ENCODE results near the gene KIAA1217. TPM values are rescaled to one million over a fixed set of nuclear protein-coding genes. Genes with fewer than 3 reads are reported as not detected.

KIAA1217 gene
- total RNA-seq, 1 experiment from 2014 or later = 7.8 TPM

GRCh38 chr10:24223341-24223740, 14.4 kb downstream of the KIAA1217 start:
- CTCF ChIA-PET = no interaction called here
- intact Hi-C loops (cut with micrococcal nuclease) = no loop called here

More at GRCh38 chr10:24223341-24223740, 14.4 kb downstream of the KIAA1217 start:
- DNase-seq (ENCODE audit: low read depth, low spot score) (no peak), ATAC-seq (no peak)
- Histone ChIP-seq H3K9me3 (ENCODE audit: control insufficient read depth in 1 of 2, insufficient read depth in 1 of 2, low read depth in 1 of 2, low read length in 2 of 2) (no peaks in the 10 kb centered on the region), H3K36me3 (ENCODE audit: control insufficient read depth in 1 of 2, insufficient read depth in 2 of 2, low read length in 2 of 2) (no peaks in the 10 kb centered on the region), H3K27me3 (ENCODE audit: insufficient read depth, low read length) (peaks cover 8% of the 10 kb centered on the region; the same call in 1 of the 2 replicates), H3K9ac (ENCODE audit: low read length) (no peak overlapping the region), H3K4me1 (ENCODE audit: control insufficient read depth in 1 of 2, insufficient read depth in 2 of 2, low read length in 2 of 2) (no peaks in the 10 kb centered on the region), H3K4me2 (ENCODE audit: low read length) (no peak overlapping the region), H3K9me2 (ENCODE audit: insufficient read depth) (no peaks in the 10 kb centered on the region), H3K27ac (ENCODE audit: low read depth, low read length) (no peak overlapping the region), H3K4me3 (replicated peaks in 1 of 2; ENCODE audit: low read depth in 1 of 2, low read length in 2 of 2) (no peak overlapping the region), H4K20me1 (ENCODE audit: insufficient read depth) (no peaks in the 10 kb centered on the region), H2AFZ (ENCODE audit: low read depth, low read length, poor library complexity, severe bottlenecking) (no peak overlapping the region), H3K79me2 (ENCODE audit: insufficient read depth, low read length) (no peaks in the 10 kb centered on the region)
- no peak for TF ChIP-seq ZFX (IDR thresholded peaks at IDR 0.05)
- TF ChIP-seq SP1 (IDR thresholded peaks at IDR 0.05; ENCODE audit: low read depth) = no peak
- no peak for TF ChIP-seq ZNF274 (IDR thresholded peaks at IDR 0.05; ENCODE audit: low read depth, low read length)
- TF ChIP-seq JUND (IDR thresholded peaks at IDR 0.05) = no peak
- TF ChIP-seq SIN3A (IDR thresholded peaks at IDR 0.05; ENCODE audit: low read depth) = no peak
- no peak for TF ChIP-seq FOSL1 (IDR thresholded peaks at IDR 0.05; ENCODE audit: low read depth)
- TF ChIP-seq POLR2A (IDR thresholded peaks at IDR 0.05; ENCODE audit: borderline replicate concordance, extremely low read depth, insufficient read depth, insufficient read length) = no peak
- no peak for TF ChIP-seq EZH2 (IDR thresholded peaks at IDR 0.05)
- no peak for TF ChIP-seq TCF7L2 (IDR thresholded peaks at IDR 0.05; ENCODE audit: borderline replicate concordance, extremely low read depth, insufficient read depth, insufficient read length)
- no peak for TF ChIP-seq ZBTB33 (IDR thresholded peaks at IDR 0.05; ENCODE audit: extremely low read depth, insufficient replicate concordance, low read length)
- no peak for TF ChIP-seq EZH2phosphoT487 (IDR thresholded peaks at IDR 0.05; ENCODE audit: borderline replicate concordance)
- no peak for TF ChIP-seq CTCF (IDR thresholded peaks at IDR 0.05 in 2 of 3, conservative IDR thresholded peaks at IDR 0.05 in 1 of 3; ENCODE audit: borderline replicate concordance in 1 of 3, insufficient read depth in 1 of 3, low read depth in 2 of 3, low read length in 2 of 3)
- TF ChIP-seq SRF (IDR thresholded peaks at IDR 0.05; ENCODE audit: low read depth) = no peak
- TF ChIP-seq POLR2AphosphoS5 (IDR thresholded peaks at IDR 0.05; ENCODE audit: low read depth, low read length) = no peak
- TF ChIP-seq YY1 (IDR thresholded peaks at IDR 0.05; ENCODE audit: extremely low read depth, insufficient replicate concordance, low read depth, low read length) = no peak
- no peak for TF ChIP-seq ATF3 (IDR thresholded peaks at IDR 0.05)
- no peak for TF ChIP-seq RAD21 (IDR thresholded peaks at IDR 0.05; ENCODE audit: low read depth)
- no TSS peak for BruUV-seq (replicated peaks)
- POLR2A ChIA-PET = no interaction called here
- RAD21 ChIA-PET (ENCODE audit: low non-redundant PET in 1 of 2, low total read pairs in 2 of 2, uncharacterized antibody in 2 of 2, unreplicated experiment in 2 of 2) = no interaction called here
